Liver (tissue), 9 donors: ENCODE results near the gene BFSP2. TPM values are rescaled to one million over a fixed set of nuclear protein-coding genes. Genes with fewer than 3 reads are reported as not detected.

Experiments
- DNase-seq: peaks from one replicate; pipeline ENCODE4 v3.0.0-alpha.2; 2017; ENCODE audit warnings: low spot score
- H3K27ac ChIP-seq, 2 donors: one replicate each; pipeline ENCODE4 v1.7.0; 2013; ENCODE audit warnings: inconsistent platforms in 2 of 2, low read length in 2 of 2, control low read depth in 1 of 2, low read depth in 1 of 2, mild to moderate bottlenecking in 1 of 2
- H3K27me3 ChIP-seq, 4 donors: one replicate each; pipeline versions ENCODE4 v1.6.1 to v1.7.0; 2013; ENCODE audit warnings: low read length in 3 of 4, inconsistent platforms in 1 of 4, mild to moderate bottlenecking in 1 of 4, moderate library complexity in 1 of 4; ENCODE audit not compliant: control insufficient read depth in 4 of 4, insufficient read depth in 4 of 4
- H3K36me3 ChIP-seq, 4 donors: one replicate each; pipeline versions ENCODE4 v1.6.1 to v1.7.0; 2013; ENCODE audit warnings: low read length in 3 of 4, mild to moderate bottlenecking in 3 of 4, low read depth in 1 of 4, moderate library complexity in 1 of 4; ENCODE audit not compliant: control insufficient read depth in 4 of 4, insufficient read depth in 3 of 4
- H3K4me1 ChIP-seq, 4 donors: one replicate each; pipeline versions ENCODE4 v1.6.1 to v1.7.0; 2013; ENCODE audit warnings: low read length in 3 of 4, mild to moderate bottlenecking in 3 of 4, moderate library complexity in 1 of 4; ENCODE audit not compliant: control insufficient read depth in 4 of 4, insufficient read depth in 4 of 4
- H3K4me3 ChIP-seq, 3 donors: one replicate each; pipeline versions ENCODE4 v1.6.1 to v1.7.0; 2013; ENCODE audit warnings: low read length in 3 of 3, control low read depth in 1 of 3, low read depth in 1 of 3, mild to moderate bottlenecking in 1 of 3
- H3K9ac ChIP-seq, 2 donors: one replicate each; pipeline ENCODE4 v1.7.0; 2013; ENCODE audit warnings: low read length in 2 of 2, mild to moderate bottlenecking in 2 of 2, moderate library complexity in 2 of 2, control low read depth in 1 of 2, low read depth in 1 of 2
- H3K9me3 ChIP-seq, 4 donors: one replicate each; pipeline versions ENCODE4 v1.6.1 to v1.7.0; 2013; ENCODE audit warnings: low read length in 3 of 4; ENCODE audit not compliant: control insufficient read depth in 4 of 4
- ATF3 ChIP-seq: IDR thresholded peaks from 2 replicates; pipeline ENCODE4 v1.6.1; 2016; ENCODE audit warnings: antibody characterized with exemption
- CTCF ChIP-seq: fragments of 150-350 bp; IDR thresholded peaks from 2 replicates; pipeline ENCODE4 v1.5.1; 2017; ENCODE audit warnings: improper control_type of control experiment, low read depth, low read length; ENCODE audit not compliant: missing input control
- EGR1 ChIP-seq, 2 donors: IDR thresholded peaks; 2 replicates each; pipeline ENCODE4 v1.6.1; 2016 to 2018; ENCODE audit warnings: antibody characterized with exemption in 2 of 2, low read depth in 2 of 2
- FOXA1 ChIP-seq: IDR thresholded peaks from 2 replicates; pipeline ENCODE4 v1.6.1; 2016; ENCODE audit warnings: antibody characterized with exemption
- FOXA2 ChIP-seq: IDR thresholded peaks from 2 replicates; pipeline ENCODE4 v1.6.1; 2016; ENCODE audit warnings: antibody characterized with exemption
- GABPA ChIP-seq, 2 donors: IDR thresholded peaks in 1 of 2; conservative IDR thresholded peaks in 1 of 2; 2 replicates each; pipeline ENCODE4 v1.6.1; 2016; ENCODE audit warnings: antibody characterized with exemption in 2 of 2, mild to moderate bottlenecking in 1 of 2, moderate library complexity in 1 of 2
- HNF4A ChIP-seq, 2 donors: conservative IDR thresholded peaks; 2 replicates each; pipeline ENCODE4 v1.6.1; 2016; ENCODE audit warnings: antibody characterized with exemption in 2 of 2, mild to moderate bottlenecking in 2 of 2
- HNF4G ChIP-seq: IDR thresholded peaks from 2 replicates; pipeline ENCODE4 v1.6.1; 2016; ENCODE audit warnings: antibody characterized with exemption
- JUND ChIP-seq, 2 donors: IDR thresholded peaks; 2 replicates each; pipeline ENCODE4 v1.6.1; 2016; ENCODE audit warnings: antibody characterized with exemption in 2 of 2
- MAX ChIP-seq: IDR thresholded peaks from 2 replicates; pipeline ENCODE4 v1.6.1; 2016; ENCODE audit warnings: antibody characterized with exemption
- RAD21 ChIP-seq, 2 donors: IDR thresholded peaks; 2 replicates each; pipeline ENCODE4 v1.6.1; 2016; ENCODE audit warnings: antibody characterized with exemption in 2 of 2, mild to moderate bottlenecking in 2 of 2
- REST ChIP-seq: IDR thresholded peaks from 2 replicates; pipeline ENCODE4 v1.6.1; 2016; ENCODE audit warnings: antibody characterized with exemption, mild to moderate bottlenecking
- RXRA ChIP-seq, 2 donors: IDR thresholded peaks; 2 replicates each; pipeline ENCODE4 v1.6.1; 2017 to 2018; ENCODE audit warnings: antibody characterized with exemption in 2 of 2, mild to moderate bottlenecking in 1 of 2
- SP1 ChIP-seq: IDR thresholded peaks from 2 replicates; pipeline ENCODE4 v1.6.1; 2018; ENCODE audit warnings: antibody characterized with exemption, mild to moderate bottlenecking
- TAF1 ChIP-seq: conservative IDR thresholded peaks from 2 replicates; pipeline ENCODE4 v1.6.1; 2016; ENCODE audit warnings: antibody characterized with exemption, mild to moderate bottlenecking
- YY1 ChIP-seq: IDR thresholded peaks from 2 replicates; pipeline ENCODE4 v1.6.1; 2016; ENCODE audit warnings: antibody characterized with exemption, mild to moderate bottlenecking
- ZBTB33 ChIP-seq: IDR thresholded peaks from 2 replicates; pipeline ENCODE4 v1.6.1; 2016; ENCODE audit warnings: antibody characterized with exemption
- WGBS: extraction: QIAGEN DNeasy Blood & Tissue Kit; methylation state at CpG from one replicate; pipeline ENCODE4 v1.1.7; 2013; 5-methylcytosine and 5-hydroxymethylcytosine counted together
- polyA plus RNA-seq, 2 donors: library from polyadenylated mRNA; stranded (reverse) in 1 of 2; unstranded in 1 of 2; fragments of 200-250 nt in 1 of 2; fragments of >200 nt in 1 of 2; fragmentation: Nextera tagmentation in 1 of 2; extraction: Ambion mirVana in 1 of 2; gene quantifications; one replicate each; pipeline versions ENCODE4 v1.2.1 to v1.2.3, GENCODE V29; 2013 to 2015
- total RNA-seq, 2 donors: library from RNA; depleted of rRNA; stranded (reverse); fragments of >200 nt; gene quantifications; one replicate each; pipeline ENCODE4 v1.2.3, GENCODE V29; 2014
- donor health status: healthy.
- donor health status: healthy.
- donor health status: healthy.
- donor health status: healthy.
- donor health status: healthy.

The BFSP2 gene
- total and polyA plus RNA-seq, 4 donors = 0.42 TPM; not detected in 3

- no peaks in the 10 kb centered on the region for H3K27me3 ChIP-seq
- no peak for DNase-seq
- H3K27ac ChIP-seq = no peak overlapping the region
- WGBS = 77% methylated on average over 4 of the region's 4 CpGs
- no peaks in the 10 kb centered on the region for H3K36me3 ChIP-seq
- no peak overlapping the region for H3K4me3 ChIP-seq
- H3K9ac ChIP-seq = no peak overlapping the region
- TF ChIP-seq JUND (IDR thresholded peaks at IDR 0.05) = no peak
- TF ChIP-seq REST = no peak
- no peak for TF ChIP-seq YY1
- TF ChIP-seq HNF4G = no peak
- TF ChIP-seq MAX = no peak
- TF ChIP-seq ZBTB33 = no peak
- no peak for TF ChIP-seq FOXA1
- no peak for TF ChIP-seq ATF3
- no peak for TF ChIP-seq HNF4A (conservative IDR thresholded peaks at IDR 0.05)
- no peak for TF ChIP-seq GABPA (IDR thresholded peaks at IDR 0.05 in 1 of 2, conservative IDR thresholded peaks at IDR 0.05 in 1 of 2)
- TF ChIP-seq RAD21 (IDR thresholded peaks at IDR 0.05) = no peak
- TF ChIP-seq SP1 = no peak
- no peaks in the 10 kb centered on the region for H3K9me3 ChIP-seq
- no peaks in the 10 kb centered on the region for H3K4me1 ChIP-seq
These were observed 37.3 kb upstream of the BFSP2 start for GRCh38 chr3:133362539-133362938.

- no peak for DNase-seq
- H3K9me3 ChIP-seq = no peaks in the 10 kb centered on the region
- no peaks in the 10 kb centered on the region for H3K4me1 ChIP-seq
- no peak overlapping the region for H3K9ac ChIP-seq
- no peaks in the 10 kb centered on the region for H3K27me3 ChIP-seq
- no peak overlapping the region for H3K27ac ChIP-seq
- no peaks in the 10 kb centered on the region for H3K36me3 ChIP-seq
- 94% methylated on average over 4 of the region's 4 CpGs for WGBS
- TF ChIP-seq TAF1 = no peak
- TF ChIP-seq HNF4A (conservative IDR thresholded peaks at IDR 0.05) = no peak
- no peak for TF ChIP-seq FOXA2
- no peak for TF ChIP-seq REST
- TF ChIP-seq HNF4G = no peak
- no peak for TF ChIP-seq SP1
- TF ChIP-seq RXRA (IDR thresholded peaks at IDR 0.05) = no peak
- no peak for TF ChIP-seq FOXA1
- TF ChIP-seq ATF3 = no peak
- TF ChIP-seq CTCF = no peak
- TF ChIP-seq ZBTB33 = no peak
- no peak for TF ChIP-seq GABPA (IDR thresholded peaks at IDR 0.05 in 1 of 2, conservative IDR thresholded peaks at IDR 0.05 in 1 of 2)
- TF ChIP-seq EGR1 (IDR thresholded peaks at IDR 0.05; ENCODE audit: low read depth in 2 of 2) = no peak
- H3K4me3 ChIP-seq = no peak overlapping the region
These were observed 35.2 kb upstream of the BFSP2 start for GRCh38 chr3:133364704-133365103.
